Fibroblast of the aortic adventitia (primary cell): Measurements from ENCODE around the gene NUAK2. TPM values are rescaled to one million over a fixed set of nuclear protein-coding genes. Genes with fewer than 3 reads are reported as not detected.

ENCODE experiments used
- DNase-seq: peaks from one replicate; pipeline ENCODE4 v3.0.0-alpha.2; 2010; ENCODE audit warnings: low read depth
- H3K4me3 ChIP-seq: 2 replicates; pipeline ENCODE4 v1.5.1; 2011; ENCODE audit warnings: low read depth, mild to moderate bottlenecking, control low read depth, low read length, moderate library complexity
- total RNA-seq: library from RNA; depleted of rRNA; stranded (reverse); fragments of >200 nt; gene quantifications from 2 replicates; pipeline ENCODE4 v1.2.3, GENCODE V29; 2012; ENCODE audit warnings: low replicate concordance
- TF ChIP-seq, protein P1 (sequence below): IDR thresholded peaks from 2 replicates; pipeline ENCODE4 v1.5.1; 2011; ENCODE audit warnings: mild to moderate bottlenecking, low read length, control low read depth, inconsistent platforms; ENCODE audit not compliant: insufficient read depth

NUAK2 gene
- total RNA-seq, 1 donor, result 2.9 TPM

DNA sequence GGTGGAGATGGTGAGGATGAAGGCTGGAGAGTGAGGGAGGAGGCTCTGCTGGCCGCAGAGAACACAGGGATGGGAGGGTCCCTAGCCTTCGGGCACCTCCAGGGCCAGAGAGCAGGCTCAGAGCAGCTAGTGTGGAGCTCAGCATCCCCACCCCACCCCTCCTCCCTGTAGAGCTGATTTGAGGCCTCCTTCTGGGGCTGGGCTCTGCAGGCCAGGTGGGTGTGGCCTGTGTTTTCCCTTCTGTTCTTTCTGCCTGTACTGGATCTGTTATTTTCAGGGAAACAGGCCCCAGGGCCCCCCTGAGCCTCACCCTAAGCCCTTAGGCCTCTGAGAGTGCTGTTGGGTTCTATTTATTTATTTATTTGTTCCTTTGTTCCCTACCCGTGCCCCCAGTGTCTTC lies 49.0 kb downstream of the NUAK2 start:
- TF ChIP-seq, protein P1, sequence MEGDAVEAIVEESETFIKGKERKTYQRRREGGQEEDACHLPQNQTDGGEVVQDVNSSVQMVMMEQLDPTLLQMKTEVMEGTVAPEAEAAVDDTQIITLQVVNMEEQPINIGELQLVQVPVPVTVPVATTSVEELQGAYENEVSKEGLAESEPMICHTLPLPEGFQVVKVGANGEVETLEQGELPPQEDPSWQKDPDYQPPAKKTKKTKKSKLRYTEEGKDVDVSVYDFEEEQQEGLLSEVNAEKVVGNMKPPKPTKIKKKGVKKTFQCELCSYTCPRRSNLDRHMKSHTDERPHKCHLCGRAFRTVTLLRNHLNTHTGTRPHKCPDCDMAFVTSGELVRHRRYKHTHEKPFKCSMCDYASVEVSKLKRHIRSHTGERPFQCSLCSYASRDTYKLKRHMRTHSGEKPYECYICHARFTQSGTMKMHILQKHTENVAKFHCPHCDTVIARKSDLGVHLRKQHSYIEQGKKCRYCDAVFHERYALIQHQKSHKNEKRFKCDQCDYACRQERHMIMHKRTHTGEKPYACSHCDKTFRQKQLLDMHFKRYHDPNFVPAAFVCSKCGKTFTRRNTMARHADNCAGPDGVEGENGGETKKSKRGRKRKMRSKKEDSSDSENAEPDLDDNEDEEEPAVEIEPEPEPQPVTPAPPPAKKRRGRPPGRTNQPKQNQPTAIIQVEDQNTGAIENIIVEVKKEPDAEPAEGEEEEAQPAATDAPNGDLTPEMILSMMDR, result no peak
- no peak for DNase-seq
- no peak overlapping the region for H3K4me3 ChIP-seq

DNA sequence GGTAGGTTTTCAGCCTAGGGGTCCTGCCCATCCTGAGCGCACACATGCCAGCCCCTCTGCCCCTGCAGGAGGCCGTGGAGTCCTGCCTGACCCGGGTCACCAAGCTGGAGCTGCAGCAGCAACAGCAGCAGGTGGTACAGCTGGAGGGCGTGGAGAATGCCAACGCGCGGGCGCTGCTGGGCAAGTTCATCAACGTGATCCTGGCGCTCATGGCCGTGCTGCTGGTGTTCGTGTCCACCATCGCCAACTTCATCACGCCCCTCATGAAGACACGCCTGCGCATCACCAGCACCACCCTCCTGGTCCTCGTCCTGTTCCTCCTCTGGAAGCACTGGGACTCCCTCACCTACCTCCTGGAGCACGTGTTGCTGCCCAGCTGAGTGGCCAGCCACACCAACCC lies 49.8 kb downstream of the NUAK2 start:
- TF ChIP-seq, protein P1, result no peak
- DNase-seq, result no peak
- H3K4me3 ChIP-seq, result no peak overlapping the region

DNA sequence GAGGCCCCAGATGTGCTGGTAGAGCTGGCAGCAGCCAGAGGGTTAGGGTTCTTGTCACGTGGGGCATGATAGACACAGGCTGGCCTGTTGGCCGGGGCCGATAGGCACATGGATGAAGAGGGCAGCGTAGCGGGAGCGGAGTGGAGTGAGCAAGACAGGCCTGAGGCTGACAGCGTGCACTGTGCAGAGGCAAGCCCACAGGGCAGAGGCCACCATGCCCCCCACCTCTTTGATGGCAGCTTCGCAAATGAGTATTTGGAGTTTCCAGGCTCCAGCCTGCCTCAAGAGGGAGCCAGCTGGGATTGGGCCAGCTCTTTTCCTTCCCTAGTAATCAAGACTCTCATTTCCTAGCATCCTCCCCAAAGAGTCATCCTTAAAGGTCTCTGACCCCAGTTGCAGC lies 50.3 kb downstream of the NUAK2 start:
- DNase-seq, result peak; percentile 51
- TF ChIP-seq, protein P1, result peak; percentile 30
- H3K4me3 ChIP-seq, result no peak overlapping the region

DNA sequence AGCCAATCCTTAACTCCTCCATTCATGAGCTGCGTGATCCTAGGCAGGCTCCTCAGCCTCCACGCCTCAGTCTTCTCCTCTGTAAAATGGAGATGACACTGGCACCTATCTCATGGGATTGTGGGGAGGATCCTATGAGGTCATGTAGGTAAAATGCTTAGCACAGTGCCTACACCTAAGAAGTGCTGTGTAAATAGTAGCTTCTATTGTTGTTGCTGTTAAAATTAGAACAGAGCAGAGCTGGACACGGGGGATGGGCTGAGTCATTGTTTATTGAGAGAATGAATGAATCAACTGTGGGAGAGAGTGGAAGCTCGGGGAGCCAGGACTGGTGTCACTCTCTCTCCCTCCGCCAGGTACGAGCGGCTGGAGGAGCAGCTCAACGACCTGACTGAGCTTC lies 50.8 kb downstream of the NUAK2 start:
- H3K4me3 ChIP-seq, result no peak overlapping the region
- DNase-seq, result peak; percentile 50
- TF ChIP-seq, protein P1, result no peak

DNA sequence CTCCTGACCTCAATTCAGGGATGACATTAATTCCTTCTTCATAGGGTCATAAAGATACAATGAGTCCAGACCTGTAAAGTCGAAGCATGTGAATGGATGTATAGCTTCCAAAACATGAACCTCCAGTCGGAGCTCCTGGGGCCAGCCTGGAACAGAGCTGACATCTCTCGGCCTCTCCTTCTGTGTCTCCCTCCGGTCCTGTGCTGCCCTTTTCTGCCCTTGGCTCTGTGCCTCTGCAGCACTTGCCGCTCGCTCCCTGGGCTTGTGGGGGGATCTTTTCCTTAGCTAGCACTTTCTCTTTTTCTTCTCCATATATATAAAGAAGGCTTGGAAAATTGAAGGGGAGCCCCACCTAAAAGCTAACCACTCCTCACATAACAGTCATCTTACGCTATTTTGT lies 51.3 kb downstream of the NUAK2 start:
- DNase-seq, result no peak
- H3K4me3 ChIP-seq, result no peak overlapping the region

DNA sequence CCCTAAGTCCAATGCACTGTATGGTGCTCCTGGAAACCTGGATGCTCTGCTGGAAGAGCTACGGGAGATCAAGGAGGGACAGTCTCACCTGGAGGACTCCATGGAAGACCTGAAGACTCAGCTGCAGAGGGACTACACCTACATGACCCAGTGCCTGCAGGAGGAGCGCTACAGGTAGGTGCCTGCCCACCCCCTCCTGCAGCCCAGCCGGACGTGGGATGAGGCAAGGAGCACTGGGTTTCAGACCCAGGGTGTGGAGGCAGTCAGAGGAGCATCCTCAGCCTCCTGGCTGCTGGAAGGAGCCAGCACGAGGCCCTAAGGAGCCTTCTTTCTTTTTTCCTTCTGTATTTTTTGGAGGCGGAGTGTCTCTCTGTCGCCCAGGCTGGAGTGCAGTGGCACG lies 51.8 kb downstream of the NUAK2 start:
- DNase-seq, result no peak
- TF ChIP-seq, protein P1, result no peak
- no peak overlapping the region for H3K4me3 ChIP-seq

More for the DNA sequence above, 51.3 kb downstream of the NUAK2 start:
- TF ChIP-seq, protein P1, result no peak

DNA sequence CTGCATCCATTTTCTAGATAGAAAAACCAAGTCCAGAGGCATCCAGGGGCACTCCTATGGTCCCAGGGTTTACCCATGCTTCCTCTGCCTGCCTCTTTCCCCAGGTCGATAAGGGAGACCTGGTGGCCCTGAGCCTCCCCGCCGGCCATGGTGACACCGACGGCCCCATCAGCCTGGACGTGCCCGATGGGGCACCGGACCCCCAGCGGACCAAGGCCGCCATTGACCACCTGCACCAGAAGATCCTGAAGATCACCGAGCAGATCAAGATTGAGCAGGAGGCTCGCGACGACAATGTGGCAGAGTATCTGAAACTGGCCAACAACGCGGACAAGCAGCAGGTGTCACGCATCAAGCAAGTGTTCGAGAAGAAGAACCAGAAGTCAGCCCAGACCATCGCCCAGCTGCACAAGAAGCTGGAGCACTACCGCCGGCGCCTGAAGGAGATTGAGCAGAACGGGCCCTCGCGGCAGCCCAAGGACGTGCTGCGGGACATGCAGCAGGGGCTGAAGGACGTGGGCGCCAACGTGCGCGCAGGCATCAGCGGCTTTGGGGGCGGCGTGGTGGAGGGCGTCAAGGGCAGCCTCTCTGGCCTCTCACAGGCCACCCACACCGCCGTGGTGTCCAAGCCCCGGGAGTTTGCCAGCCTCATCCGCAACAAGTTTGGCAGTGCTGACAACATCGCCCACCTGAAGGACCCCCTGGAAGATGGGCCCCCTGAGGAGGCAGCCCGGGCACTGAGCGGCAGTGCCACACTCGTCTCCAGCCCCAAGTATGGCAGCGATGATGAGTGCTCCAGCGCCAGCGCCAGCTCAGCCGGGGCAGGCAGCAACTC lies 52.5 kb downstream of the NUAK2 start:
- TF ChIP-seq, protein P1, result no peak
- no peak overlapping the region for H3K4me3 ChIP-seq
- no peak for DNase-seq
